ENCODE measurements around the gene ZDHHC13. TPM values are rescaled to one million over a fixed set of nuclear protein-coding genes. Genes with fewer than 3 reads are reported as not detected.

ZDHHC13 gene
- total RNA-seq, 2 donors from 2014 or later = 26.0 to 29.6 TPM

- Histone ChIP-seq H3K9ac (ENCODE audit: extremely low read depth, low read length, poor library complexity, severe bottlenecking) (no peak overlapping the region), H3K9me3 (ENCODE audit: control insufficient read depth, low read length) (no peaks in the 10 kb centered on the region), H3K27me3 (ENCODE audit: control insufficient read depth, insufficient read depth, low read length, poor library complexity, severe bottlenecking) (no peaks in the 10 kb centered on the region), H3K27ac (ENCODE audit: low read depth, low read length) (no peak overlapping the region), H3K36me3 (ENCODE audit: control insufficient read depth, insufficient read depth, low read length) (peaks cover 24% of the 10 kb centered on the region), H3K4me3 (ENCODE audit: low read length) (no peak overlapping the region), H3K4me1 (ENCODE audit: control insufficient read depth, insufficient read depth, low read length) (no peaks in the 10 kb centered on the region)
- Mint-ChIP-seq H3K9me3 (no peaks in the 10 kb centered on the region), H3K36me3 (ENCODE audit: low read depth) (peaks cover 10% of the 10 kb centered on the region), H3K27me3 (ENCODE audit: insufficient read depth) (no peaks in the 10 kb centered on the region), H3K4me3 (no peak overlapping the region), H3K4me1 (no peaks in the 10 kb centered on the region), H3K27ac (no peak overlapping the region)
- WGBS, 2 experiments (ENCODE audit: insufficient coverage in 1 of 2, insufficient read length in 1 of 2) = 60 to 66% methylated on average over 3 of the region's 3 CpGs
- no peak for DNase-seq
- TF ChIP-seq CTCF (conservative IDR thresholded peaks at IDR 0.05) = no peak
Observed at GRCh38 chr11:19145319-19145718, 28.4 kb downstream of the ZDHHC13 start.

DNA sequence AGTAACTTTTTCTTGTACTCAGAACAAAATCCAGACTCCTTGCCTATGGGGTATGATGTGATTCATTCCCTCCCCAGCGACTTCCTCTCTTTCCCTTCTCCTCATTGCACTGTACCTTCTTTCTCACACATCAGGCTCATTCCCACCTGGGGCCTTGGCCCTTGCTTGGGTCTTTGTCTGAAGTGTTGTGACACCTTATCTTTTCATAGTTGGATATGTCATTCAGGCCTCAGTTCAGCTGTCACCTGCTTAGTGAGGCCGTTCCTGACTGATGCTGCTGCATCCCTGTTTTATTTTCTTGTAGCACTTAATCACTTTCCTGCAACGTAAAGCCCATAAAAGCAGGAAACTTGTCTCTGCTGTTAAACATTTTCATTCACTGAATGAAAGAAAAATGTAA is 39.9 kb downstream of the ZDHHC13 start:
- Mint-ChIP-seq H3K36me3 (ENCODE audit: low read depth) (peaks cover 25% of the 10 kb centered on the region), H3K4me3 (no peak overlapping the region), H3K9me3 (no peaks in the 10 kb centered on the region), H3K27me3 (ENCODE audit: insufficient read depth) (no peaks in the 10 kb centered on the region), H3K4me1 (no peaks in the 10 kb centered on the region), H3K27ac (no peak overlapping the region)
- 61 to 83% methylated on average over 1 to 3 of the region's 3 CpGs for WGBS, 2 experiments (ENCODE audit: insufficient coverage in 1 of 2, insufficient read length in 1 of 2)
- no peaks in the 10 kb centered on the region for H3K4me1 ChIP-seq (ENCODE audit: control insufficient read depth, insufficient read depth, low read length)
- DNase-seq = no peak
- H3K9me3 ChIP-seq (ENCODE audit: control insufficient read depth, low read length) = no peaks in the 10 kb centered on the region
- no peak overlapping the region for H3K9ac ChIP-seq (ENCODE audit: extremely low read depth, low read length, poor library complexity, severe bottlenecking)
- H3K4me3 ChIP-seq (ENCODE audit: low read length) = no peak overlapping the region
- no peak overlapping the region for H3K27ac ChIP-seq (ENCODE audit: low read depth, low read length)
- H3K36me3 ChIP-seq (ENCODE audit: control insufficient read depth, insufficient read depth, low read length) = peaks cover 54% of the 10 kb centered on the region
- TF ChIP-seq CTCF (conservative IDR thresholded peaks at IDR 0.05) = no peak
- H3K27me3 ChIP-seq (ENCODE audit: control insufficient read depth, insufficient read depth, low read length, poor library complexity, severe bottlenecking) = no peaks in the 10 kb centered on the region

- Histone ChIP-seq H3K27me3 (ENCODE audit: control insufficient read depth, insufficient read depth, low read length, poor library complexity, severe bottlenecking) (no peaks in the 10 kb centered on the region), H3K4me3 (ENCODE audit: low read length) (no peak overlapping the region), H3K9me3 (ENCODE audit: control insufficient read depth, low read length) (no peaks in the 10 kb centered on the region), H3K9ac (ENCODE audit: extremely low read depth, low read length, poor library complexity, severe bottlenecking) (no peak overlapping the region), H3K4me1 (ENCODE audit: control insufficient read depth, insufficient read depth, low read length) (no peaks in the 10 kb centered on the region), H3K36me3 (ENCODE audit: control insufficient read depth, insufficient read depth, low read length) (peaks cover 37% of the 10 kb centered on the region), H3K27ac (ENCODE audit: low read depth, low read length) (no peak overlapping the region)
- H3K4me3 Mint-ChIP-seq = no peak overlapping the region
- WGBS, 2 experiments (ENCODE audit: insufficient coverage in 1 of 2, insufficient read length in 1 of 2) = 89 to 100% methylated on average over 6 of the region's 6 CpGs
- TF ChIP-seq CTCF (conservative IDR thresholded peaks at IDR 0.05) = no peak
- no peak overlapping the region for H3K27ac Mint-ChIP-seq
- DNase-seq = no peak
- no peaks in the 10 kb centered on the region for H3K9me3 Mint-ChIP-seq
- H3K27me3 Mint-ChIP-seq (ENCODE audit: insufficient read depth) = no peaks in the 10 kb centered on the region
- H3K4me1 Mint-ChIP-seq = no peaks in the 10 kb centered on the region
- H3K36me3 Mint-ChIP-seq (ENCODE audit: low read depth) = peaks cover 18% of the 10 kb centered on the region
Observed at GRCh38 chr11:19160847-19161246, 43.9 kb downstream of the ZDHHC13 start.
